NCI-H2081 treated with DMSO at 0.1 percent for 48 hours (cell line): ENCODE data around the gene DNAJC2.
"Not testable (repeated sequence)": the region's sequence is repeated elsewhere in the genome, so short reads cannot be mapped to it uniquely, and the experiment has no call there.

ENCODE experiments used
- DNase-seq: peaks from one replicate; lab custom pipeline; 2025; lab: John Stamatoyannopoulos, UW

Gene DNAJC2

DNA sequence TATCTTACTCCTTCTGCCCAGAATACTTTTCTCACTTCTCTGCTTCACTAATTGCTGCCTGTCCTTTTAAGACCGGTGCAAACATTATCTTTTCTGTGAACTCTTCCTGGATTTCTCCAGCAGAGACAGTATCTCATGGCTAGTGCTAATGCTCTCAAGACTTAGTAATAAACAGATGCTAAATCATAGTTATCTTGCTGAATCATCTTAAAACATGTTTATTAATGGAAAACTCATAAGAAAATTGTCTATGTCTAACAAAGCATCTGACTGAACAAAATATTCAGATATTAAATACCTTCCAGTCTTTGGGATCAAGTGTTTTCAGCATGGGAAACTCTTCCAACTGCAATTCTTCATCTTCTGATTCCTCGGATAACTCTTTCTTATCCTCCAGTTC, 3.1 kb downstream of the DNAJC2 start:
- no peak for DNase-seq

- DNase-seq: no peak
Measured at GRCh38 chr7:103338864-103339263, 5.7 kb downstream of the DNAJC2 start.

GRCh38 chr7:103336761-103337160, 7.8 kb downstream of the DNAJC2 start:
- no peak for DNase-seq

DNA sequence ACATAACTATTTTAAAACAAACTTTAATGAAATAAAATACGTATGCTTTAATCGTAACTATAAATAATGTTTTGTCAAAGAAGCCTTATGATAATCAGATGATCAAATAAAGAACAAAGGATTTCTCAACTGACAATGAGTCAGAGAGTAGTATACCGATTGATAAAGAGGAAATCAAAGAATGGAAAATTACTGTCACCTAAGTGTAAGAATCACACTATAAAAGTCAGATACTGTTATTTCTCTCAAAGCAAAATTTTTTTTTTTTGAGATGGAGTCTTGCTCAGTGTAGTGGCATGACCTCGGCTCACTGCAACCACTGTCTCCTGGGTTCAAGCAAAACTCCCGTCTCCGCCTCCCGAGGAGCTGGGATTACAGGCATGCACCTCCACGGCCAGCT, 18.8 kb downstream of the DNAJC2 start:
- no peak for DNase-seq

GRCh38 chr7:103317009-103317408, 27.6 kb downstream of the DNAJC2 start:
- no peak for DNase-seq

DNA sequence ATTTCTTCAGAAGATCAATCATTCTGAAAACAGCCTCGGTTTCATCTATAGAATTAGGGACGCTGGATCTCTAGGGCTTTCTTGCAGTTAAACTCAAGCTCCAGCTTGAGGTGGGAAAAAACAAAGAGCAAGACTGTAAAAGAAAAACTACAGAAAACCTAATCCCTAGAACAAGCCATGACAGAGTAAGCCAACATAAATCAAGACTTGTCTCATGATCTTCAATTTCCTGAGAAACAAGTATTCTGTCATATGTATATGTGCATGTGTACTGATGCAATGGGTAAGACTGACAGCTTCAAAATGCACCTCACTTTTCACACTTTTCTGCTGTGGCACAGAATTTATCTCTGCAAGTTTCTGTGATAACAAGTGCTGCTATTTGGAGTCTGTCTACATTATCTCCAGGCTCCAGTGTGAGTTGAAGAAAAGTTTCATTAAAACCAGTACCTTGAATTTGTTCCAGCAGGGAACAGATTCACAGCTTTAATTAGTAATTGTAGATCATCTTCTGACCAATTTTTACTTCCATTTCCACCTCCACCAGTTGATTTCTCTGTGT, 28.1 kb downstream of the DNAJC2 start:
- no peak for DNase-seq

- DNase-seq: no peak
Measured at GRCh38 chr7:103314852-103315251, 29.7 kb downstream of the DNAJC2 start.

DNA sequence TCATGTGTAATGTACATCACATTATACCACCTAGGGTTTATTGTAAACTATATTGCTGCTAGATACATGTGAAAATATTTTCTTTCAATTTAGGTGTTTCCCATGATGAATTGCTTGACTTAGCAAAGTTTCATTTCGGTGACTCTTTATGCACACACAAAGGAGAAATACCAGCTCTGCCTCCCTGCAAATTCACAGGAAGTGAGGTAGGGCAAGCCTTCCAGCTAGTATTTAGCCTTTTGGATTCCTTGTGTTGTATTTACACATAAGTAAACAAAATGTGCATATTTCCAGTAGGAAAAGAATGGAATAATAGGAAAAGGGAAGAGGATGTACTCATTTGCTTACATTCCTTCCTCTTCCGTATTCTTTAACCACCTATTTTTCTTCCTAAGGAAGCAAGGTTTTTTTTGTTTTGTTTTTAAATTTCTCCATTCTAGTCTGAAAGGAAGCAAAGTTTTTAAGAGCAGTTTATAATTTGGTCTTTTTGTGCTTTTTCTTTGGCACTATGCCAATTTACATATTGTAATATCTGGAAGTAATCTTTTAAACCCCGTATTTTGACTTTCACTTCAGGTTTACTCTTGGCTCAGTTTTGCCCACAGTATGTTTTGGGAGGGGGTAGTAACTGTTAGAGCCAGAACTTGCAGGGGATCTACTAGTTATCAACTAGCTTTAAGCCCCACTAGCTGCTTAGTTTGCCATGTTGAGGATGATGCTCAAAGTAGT, 36.9 kb downstream of the DNAJC2 start:
- DNase-seq: no peak

GRCh38 chr7:103301441-103301840, 43.1 kb downstream of the DNAJC2 start:
- DNase-seq: no peak

GRCh38 chr7:103299660-103300059, 44.9 kb downstream of the DNAJC2 start:
- no peak for DNase-seq

GRCh38 chr7:103297837-103298179, 46.8 kb downstream of the DNAJC2 start:
- DNase-seq: no peak

- DNase-seq: peak; percentile 66
Measured at GRCh38 chr7:103296901-103297836, 47.4 kb downstream of the DNAJC2 start, which contains the start of gene PMPCB. PMPCB (plus strand) TSS chr7:103297435; CDS start chr7:103297460, 25 bp downstream.

GRCh38 chr7:103293526-103293925, 51.0 kb downstream of the DNAJC2 start:
- DNase-seq: no peak

GRCh38 chr7:103292122-103292521, 52.4 kb downstream of the DNAJC2 start:
- DNase-seq: no peak

DNA sequence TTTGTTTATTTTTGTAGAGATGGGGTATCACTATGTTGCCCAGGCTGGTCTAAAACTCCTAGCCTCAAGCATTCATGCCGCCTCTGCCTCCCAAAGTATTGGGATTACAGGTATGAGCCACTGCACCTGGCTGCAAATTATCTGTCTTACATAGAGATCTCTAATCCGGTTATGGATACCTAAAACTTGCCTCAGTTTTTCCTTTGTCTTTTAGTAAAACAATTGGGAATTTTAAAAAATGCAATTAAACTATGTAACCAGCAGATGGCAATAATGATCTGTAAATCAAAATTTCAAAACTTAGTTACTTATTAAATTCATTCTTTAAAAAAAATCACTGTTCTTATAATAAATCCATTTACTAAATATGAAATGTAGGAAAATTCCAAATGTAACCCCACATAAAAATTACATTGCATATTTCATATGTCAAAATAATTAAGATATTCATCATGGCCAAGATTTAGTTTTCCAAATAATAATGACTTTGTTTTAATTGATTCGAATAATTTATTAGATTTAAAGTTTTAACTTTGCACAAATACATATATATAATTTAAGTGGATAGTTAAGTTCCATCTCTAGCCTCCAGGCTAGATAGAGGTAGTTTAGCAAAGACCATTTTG, 61.7 kb downstream of the DNAJC2 start:
- DNase-seq: not testable (repeated sequence)

DNA sequence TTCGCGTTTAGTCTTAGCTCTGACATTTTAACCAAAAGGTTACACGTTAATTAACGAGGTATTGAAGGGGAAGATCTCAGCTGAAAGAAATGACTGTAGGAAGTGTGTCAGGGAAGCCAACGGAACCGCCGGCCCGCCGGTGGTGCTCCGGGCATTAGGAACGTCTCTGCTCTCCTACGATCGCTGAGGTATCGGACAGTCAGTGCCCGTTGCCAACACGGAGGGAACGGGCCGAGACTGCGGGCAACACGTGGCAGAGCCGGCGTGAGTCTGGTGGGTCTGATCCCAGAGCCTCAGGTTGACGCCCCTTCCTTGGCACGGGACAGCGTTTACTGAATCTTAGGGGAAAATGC, 63.8 kb downstream of the DNAJC2 start:
- DNase-seq: not testable (repeated sequence)

DNA sequence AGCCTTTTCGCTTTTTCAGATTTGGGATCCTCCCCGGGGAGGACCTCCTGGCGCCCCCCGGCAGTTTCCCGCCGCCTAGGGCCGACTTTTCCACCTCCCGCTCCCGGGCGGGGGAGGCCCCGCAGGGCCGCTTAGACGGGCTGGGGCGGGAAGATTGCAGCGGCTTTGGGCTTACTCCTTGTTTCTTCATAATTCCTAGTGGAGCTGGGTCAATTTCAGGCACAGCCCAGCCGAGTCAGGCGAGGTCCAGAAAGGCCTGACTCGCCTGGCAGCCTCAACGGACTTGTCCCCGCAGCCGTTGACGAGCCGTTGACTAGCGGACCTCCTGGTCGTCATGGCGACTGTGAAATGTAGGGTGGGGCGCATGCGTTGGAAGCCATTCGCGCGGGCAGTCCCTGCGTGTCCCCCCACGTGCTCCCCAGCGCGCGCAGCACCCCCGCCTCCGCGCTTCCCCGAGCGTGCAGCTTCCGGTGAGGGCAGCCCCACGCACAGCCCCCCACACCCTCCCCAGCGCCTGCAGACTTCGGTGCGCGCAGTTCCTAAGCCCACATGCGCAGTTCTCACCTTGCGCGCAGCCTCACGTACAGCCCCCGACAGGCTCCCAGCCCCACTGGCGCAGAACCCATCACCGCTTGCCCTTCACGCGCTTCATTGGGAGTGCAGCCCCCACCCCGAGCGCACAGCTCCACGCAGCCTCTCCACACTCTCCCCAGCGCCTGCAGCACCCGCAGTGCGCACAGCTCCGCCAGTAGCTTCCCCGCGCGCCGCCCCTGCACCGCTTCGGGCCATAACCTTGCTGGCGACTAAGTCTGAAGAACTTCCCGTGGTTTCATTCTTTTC, 64.4 kb downstream of the DNAJC2 start:
- peak; percentile 27 for DNase-seq

- not testable (repeated sequence) for DNase-seq
Measured at GRCh38 chr7:103279636-103279962, 65.0 kb downstream of the DNAJC2 start.

GRCh38 chr7:103278195-103278594, 66.4 kb downstream of the DNAJC2 start:
- DNase-seq: not testable (repeated sequence)

DNA sequence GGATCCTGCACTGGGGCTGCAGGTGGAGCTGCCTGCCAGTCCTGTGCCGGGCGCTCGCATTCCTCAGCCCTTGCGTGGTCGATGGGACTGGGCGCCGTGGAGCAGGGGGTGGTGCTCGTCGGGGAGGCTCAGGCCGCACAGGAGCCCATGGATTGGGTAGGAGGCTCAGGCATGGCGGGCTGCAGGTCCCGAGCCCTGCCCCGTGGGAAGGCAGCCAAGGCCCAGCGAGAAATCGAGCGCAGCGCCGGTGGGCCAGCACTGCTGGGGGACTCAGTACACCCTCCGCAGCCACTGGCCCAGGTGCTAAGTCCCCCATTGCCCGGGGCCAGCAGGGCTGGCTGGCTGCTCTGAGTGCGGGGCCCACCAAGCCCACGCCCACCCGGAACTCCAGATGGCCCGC, 69.7 kb downstream of the DNAJC2 start:
- DNase-seq: not testable (repeated sequence)

GRCh38 chr7:103273374-103273773, 71.2 kb downstream of the DNAJC2 start:
- not testable (repeated sequence) for DNase-seq

DNA sequence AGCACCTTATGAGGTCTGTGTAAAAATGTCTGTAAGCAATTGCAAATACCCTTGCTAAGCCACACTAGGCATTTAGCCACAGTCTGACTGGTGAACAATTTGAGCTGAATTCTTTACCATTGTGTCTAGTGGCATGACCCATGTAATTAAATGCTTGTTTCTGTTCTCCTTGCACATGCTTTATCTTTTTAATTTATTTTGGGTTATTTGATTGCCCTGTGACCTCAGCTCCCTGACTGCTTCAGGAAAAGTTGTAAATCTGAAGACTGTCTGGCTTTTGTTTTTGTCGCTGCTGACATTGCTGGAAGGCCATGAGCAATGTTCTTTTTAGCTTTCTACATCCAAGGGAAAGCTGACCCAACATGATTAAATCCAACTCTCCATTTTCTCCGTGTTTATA, 78.3 kb downstream of the DNAJC2 start:
- not testable (repeated sequence) for DNase-seq
